NOMO-1 treated with dmso at 0.1 percent for 144 hours (cell line): ENCODE data around the gene TMA16.

Experiments
- DNase-seq: peaks from one replicate; lab custom pipeline; 2025; ENCODE audit not compliant: unreplicated experiment; lab: John Stamatoyannopoulos, UW

TMA16 gene

DNA sequence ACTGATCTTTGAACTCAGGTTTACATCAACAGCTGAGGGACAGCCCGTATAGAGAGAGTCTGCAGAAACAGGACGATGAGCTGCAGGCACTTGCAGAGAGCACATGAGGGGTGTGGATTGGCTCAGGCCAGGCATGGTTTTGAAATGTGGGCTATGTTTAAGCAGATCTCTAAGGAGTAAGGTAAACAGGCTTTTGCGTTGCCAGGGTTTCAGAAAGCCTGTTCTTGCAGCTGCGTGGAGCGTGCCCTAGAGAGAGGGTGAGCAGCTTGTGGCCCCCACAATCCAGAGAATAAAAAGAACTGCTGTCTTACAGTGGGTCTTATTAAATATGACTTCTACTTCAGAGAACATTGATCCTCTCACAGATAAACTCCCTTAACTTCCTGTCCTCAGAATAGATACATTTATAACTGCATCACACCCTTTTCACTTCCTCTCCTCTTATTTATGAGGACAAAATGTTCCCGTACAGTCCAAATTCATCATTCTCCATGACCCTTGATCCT is 64.1 kb downstream of the TMA16 start:
- DNase-seq = no peak

DNA sequence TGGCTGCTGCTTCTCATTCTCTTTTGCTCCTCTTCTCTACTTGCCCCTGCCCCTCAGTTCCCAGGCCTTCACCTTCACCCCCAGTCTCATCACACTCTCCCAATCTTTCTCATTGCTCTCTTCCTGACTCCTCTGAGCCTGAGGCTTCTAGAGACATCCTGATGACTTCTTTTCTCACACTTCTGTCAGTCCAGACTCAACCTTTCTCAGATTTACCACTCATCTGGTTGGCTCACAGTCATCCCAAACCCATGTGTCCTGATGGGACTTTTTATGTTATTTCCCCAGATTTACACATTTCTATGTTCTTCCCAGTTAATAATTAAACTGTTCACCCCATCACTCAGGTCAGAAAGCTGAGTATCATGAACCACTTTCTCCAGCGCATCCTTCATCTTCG is 68.0 kb downstream of the TMA16 start:
- no peak for DNase-seq

GRCh38 chr4:163563592-163563991 is 69.1 kb downstream of the TMA16 start:
- DNase-seq = no peak

DNA sequence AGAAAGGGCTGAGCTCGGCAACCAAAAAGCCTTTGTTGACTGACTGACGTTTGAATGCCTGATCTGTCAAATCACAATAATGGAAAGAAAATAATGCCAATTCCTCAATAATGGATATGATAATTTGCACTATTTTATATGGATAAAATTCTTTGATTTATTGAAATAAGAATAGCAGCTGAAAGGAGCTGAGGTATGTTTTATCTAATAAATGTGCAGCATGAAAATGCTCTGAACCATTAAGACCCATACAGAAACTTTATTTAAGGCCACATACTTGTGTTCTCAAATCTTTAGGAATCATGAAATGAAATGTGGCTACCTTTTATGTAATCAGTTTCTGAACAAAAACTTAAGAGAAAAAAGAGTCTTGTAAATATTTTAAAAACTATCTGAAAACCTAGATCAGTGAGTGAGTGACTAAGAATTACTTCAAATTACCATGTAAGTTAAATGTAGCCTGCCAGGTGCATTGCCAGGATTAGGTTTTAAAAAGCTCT is 69.8 kb downstream of the TMA16 start:
- no peak for DNase-seq

- DNase-seq = no peak
Measured at GRCh38 chr4:163565226-163566135, 71.0 kb downstream of the TMA16 start.

DNA sequence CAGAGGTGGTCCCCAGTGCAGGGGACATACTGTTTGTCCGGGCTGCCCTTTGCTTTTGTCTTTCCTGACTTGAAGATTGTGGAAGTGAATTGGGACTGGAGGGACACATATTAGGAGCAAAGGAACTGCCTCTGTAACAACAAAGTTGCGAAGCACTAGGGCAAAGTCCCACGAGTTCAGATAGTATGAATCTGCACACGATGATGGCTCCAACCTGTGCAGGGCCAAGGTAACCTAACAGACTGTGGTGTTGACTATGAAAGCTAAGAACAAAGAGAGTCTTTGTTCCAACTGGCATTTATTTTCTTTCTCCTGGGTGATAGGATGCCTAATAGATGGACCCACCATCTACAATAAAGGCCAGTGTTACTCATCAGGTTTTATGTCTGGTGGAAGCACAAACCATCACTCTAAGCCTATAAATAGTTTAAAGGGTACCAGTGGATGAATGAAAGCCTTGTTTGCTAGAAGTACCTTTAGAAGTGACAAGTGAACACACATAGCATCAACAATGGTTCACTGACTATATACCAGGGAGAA is 71.8 kb downstream of the TMA16 start:
- DNase-seq = no peak

DNA sequence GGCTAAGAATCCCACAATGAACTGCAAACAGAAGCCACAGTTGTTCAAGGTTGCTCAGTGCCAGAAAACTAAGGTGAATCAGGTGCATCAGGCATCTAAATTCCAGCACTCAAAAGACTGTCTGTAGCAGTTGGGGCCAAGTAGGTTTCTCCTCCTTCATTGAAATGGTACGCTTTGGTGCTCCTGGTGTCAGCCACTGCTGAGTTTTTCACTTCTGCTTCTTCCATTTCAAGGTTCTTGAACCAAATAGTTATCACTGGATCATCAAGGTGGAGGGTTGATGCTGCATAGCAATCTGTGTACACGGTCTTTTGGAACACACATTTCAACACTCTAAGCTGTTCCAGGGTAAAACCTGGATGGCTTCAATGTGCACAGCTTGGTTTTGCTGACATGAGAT is 74.4 kb downstream of the TMA16 start:
- no peak for DNase-seq
